GM21381 (cell line): ENCODE data around the gene HAO2.
"Not testable (repeated sequence)": the region's sequence is repeated elsewhere in the genome, so short reads cannot be mapped to it uniquely, and the experiment has no call there.

Experiments
- ATAC-seq: cut with Tn5 transposase; IDR thresholded peaks from one replicate; pipeline ENCODE4 v1.9.1; 2021; ENCODE audit warnings: mild to moderate bottlenecking, moderate library complexity; ENCODE audit not compliant: unreplicated experiment

The HAO2 gene

DNA sequence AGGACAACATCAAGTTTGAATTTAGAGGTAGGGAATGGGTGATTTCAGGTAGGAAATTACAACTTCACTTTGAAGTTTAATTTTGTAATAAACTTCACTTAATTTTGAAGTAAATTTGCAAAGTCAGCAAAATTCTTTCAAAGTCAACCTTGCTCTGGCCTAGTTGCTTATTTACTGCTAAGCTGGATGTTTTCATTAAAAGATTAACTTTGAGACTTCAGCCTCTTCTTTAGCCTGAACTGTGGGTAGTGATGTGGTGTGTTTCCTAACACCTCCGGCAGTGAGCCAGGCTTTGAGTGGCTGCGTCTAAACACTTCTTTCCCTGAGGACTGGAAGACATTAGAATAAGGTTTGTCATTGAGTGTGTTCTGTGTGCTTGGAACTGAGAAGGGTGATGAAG is at the start of gene HAO2:
HAO2 (plus strand) TSS at position 232 of the 400 bp plus-strand sequence. CDS start 12,301 bp downstream, outside the sequence.
- no peak for ATAC-seq

DNA sequence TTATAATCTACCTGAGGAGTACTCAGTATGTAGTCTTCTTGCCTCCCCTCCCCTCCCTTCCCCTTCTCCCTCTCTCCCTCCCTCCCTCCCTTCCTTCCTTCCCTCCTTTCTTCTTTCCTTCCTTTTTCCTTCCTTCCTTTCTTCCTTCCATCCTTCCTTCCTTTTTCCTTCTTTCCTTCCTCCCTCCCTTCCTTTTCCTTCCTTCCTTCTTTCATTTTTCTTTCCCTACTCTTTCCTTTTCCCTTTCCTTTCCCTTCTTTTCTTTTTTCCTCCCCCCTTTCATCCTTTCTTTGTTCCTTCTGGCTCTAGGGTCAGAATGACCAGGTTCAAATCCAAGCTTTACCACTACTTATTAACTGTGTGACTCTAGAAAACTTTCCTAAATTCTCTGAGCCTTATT is 48.5 kb upstream of the HAO2 start:
- ATAC-seq: no peak

DNA sequence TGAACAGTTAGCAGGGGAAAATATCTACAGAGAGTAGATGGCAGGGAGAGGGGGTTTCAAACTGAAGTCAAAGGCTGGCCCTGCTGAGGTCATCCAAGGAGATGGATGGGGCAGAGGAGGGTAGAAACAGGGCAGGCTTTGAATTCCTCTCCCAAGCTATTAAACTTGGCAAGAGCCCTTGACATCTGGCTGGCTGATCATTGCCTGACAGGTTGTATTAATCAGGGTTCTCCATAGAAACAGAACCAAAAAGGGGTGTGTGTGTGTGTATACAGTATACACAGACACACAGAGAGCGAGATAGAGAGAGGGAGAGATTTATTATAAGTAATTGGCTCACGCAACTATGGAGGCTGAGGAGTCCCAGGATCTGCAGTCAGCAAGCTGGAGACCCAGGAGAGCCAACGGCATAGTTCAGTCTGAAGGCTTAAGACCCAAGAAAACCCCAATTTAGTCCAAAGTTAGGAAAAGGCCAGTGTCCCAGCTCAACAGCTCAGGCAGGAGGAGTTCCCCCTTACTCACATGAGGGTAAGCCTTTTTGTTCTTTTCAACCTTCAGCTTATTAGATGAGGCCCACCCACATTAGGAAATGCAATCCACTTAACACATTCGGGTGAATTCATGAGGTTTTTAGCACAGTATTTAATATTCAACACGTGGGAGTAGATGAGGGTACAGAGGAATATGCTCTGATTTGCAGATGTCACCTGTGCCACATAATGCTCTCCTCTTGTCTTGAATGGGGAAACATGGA is 46.7 kb upstream of the HAO2 start:
- ATAC-seq: no peak

DNA sequence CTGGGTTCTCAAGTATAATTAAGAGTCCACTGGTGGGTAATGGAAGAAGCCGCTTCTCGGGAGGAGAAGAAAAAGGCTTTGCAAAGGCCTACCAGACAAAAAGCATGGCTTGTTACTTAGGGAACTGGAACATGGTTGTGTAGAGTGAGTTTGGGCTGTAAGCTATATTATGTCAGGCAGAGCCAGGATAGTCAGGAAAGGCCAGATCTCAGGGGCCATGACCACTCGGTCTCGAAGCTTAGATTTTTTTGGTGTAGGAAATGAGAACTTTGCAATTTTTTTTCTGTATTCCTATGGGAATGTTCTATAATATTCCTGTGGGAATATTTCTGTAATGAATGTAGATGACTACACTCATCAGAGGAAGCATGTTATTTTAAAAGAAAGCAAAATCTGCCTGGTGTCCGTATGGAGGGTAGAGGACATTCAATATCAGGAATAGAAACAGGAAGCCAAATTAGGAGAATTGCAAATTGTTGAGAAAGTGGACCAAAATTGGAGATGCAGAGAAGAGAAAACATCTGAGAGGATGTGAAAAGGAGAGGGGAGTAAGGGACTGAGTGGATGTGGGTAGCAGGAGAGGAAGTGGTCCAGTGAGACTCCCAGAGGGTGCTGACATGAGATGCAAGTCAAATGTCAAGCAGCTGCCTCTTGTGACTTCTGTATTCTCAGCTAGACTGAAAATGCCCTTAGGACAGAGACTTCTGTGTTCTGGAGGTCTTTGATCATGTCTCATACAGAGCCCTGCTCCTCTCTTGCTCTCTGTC is 45.2 kb upstream of the HAO2 start:
- ATAC-seq: peak; percentile 83

DNA sequence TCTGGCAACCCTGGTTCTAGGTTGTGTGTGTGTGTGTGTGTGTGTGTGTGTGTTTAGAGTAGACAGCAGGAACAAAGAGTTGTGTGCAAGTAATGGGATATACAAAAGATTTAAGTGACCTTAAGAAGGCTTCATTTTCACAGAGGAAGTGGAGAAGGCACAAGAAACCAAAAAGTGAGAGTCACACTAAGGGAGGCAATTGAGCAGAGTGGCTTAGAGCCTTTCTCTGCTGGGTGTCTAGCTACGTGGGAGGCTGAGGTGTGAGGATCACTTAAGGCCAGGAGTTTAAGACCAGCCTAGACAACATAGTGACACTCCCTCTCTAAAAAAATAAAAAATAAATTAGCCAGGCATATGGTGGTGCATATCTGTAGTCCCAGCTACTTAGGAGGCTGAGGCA is 44.4 kb upstream of the HAO2 start:
- ATAC-seq: peak; percentile 35

DNA sequence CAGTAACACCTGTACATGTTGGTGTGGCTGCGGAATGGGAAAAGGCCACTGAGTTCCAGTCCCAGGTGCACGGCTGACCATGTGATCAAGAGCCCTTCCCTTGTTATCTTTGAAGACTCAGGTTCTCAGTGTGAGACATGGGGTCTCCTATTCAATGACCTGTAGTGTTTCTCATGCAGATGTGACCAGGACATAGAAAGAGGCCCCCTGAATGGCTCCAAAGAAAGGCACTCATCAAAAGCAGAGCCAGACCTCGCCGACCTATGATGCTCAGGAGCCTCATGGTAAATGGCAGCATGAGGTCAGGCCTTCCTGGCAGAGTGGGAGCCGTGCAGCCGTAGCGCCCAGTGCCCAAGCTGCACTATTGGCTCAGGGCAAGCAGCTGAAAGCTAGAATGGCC is 42.3 kb upstream of the HAO2 start:
- no peak for ATAC-seq

DNA sequence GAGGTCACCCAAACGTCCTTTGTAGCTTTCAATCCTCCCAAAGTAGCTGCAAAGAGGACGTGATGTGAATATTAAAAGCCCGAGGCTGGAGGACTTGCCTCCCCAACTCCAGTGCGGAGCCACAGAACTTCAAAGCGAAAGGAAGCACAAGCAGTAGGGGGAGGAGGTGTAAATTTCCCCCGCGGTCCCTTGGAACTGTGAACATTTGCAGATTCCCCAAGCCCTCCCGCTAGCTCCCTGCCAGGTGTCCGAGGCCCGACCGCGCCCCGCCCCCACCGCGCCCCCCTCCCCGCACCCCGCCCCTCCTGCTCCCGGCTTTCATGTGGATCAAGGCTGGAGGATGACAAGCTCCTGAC is 41.5 kb upstream of the HAO2 start:
- ATAC-seq: no peak

DNA sequence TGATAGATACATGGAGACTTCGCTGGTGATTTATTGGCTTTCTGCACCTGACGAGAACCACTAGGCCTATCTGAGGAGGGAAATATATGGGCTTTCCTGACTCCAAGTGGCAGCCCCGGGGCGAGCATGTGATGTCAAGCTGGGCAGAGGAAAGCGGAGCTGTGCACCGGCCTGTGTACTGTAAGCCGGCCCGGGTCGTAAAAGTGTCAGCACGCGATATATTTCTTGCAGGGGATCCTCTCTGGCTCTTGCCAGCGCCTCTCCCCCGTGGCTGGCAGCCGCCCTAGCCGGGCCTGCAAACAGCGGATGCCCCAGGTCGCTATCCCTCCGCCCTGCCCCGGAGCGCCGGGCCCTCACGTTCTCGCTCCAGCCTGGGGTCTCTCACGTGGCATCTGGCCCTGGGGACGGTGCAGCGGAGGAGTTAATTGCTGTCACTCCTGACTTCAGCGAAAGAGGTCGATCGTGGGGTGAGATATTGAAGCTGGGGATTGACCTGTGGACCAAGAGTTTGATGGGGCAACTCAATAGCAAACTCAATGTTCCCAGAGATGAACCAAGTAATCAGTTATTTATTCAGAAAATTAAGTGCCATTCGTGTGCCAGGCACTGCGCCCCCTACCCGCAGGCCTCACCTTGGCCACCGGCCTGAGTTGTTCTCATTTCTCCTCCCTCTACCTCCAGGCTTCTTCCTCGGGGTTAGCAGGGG is 41.0 kb upstream of the HAO2 start:
- ATAC-seq: no peak

DNA sequence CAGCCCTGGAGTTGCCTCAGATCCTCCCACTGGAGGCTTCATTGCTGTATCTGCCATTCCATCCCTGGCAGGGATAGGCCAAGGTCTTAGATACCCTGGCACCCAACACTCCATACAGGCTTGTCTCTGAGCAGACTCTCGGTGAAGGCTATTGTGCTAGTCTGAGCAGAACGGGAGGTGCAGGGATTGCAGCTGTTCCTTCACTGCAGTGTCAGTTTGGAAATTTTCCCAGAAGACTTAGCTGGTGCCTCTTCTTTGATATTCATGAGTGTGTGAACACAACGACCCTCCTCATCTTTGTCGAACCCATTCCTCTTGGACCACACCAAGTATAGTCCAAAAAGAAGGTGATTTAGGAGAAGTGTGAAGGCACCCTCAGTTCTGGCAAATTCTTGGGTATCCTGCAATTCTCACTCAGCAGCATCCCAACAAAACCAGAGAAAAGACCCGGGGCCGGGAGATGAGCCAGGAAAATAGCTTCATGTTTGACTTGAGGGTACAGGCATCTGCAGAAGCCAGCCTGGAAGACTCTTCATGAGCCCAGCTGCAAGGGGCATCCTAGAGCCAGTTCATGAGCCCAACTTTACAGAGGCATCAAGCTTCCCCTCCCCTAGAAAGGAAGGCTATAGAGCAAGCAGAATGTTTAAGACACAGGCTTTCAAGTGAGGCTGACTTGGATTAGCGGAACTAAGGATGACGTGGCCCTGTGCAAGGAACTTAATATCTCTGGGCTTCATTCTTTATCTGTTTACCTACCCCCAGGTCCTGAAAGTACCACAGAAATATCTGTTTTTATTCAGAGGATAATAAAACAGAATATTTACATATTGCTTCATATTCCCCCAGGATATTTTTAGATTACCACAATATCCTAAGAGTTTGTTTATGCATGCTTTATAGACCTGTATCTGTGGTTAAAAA is 38.8 kb upstream of the HAO2 start:
- no peak for ATAC-seq

DNA sequence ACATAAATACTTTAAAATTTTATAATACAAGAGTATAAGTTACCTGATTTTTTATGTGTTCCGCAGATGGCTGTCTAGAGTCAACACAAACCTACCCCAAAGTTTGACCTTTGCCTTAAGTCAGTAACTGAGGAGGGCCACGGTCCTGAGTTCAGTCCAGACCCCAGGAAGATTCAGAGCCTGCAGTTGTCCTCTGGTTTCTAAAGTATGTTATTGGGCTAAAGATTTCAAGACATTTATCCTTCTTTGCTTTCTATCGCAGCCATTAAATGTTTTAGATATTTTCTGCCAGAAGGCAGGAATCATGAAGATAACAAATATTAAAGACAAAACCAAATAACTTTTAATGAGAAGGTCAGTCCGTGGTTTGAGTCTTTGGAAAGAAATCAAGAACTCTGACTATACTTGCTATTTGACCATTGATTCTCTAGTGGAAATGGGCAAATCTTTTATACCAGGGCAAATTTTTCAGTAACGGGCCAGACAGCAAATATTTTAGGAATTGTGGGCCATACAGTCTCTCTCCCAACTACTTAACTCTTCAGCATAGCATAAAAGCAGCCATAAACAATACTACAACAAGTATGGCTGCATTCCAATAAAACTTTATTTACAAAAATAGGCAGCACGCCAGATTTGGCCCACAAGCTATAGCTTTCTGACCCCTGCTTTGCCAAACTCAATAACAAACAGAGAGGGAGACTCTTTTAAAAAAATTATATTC is 38.0 kb upstream of the HAO2 start:
- no peak for ATAC-seq

DNA sequence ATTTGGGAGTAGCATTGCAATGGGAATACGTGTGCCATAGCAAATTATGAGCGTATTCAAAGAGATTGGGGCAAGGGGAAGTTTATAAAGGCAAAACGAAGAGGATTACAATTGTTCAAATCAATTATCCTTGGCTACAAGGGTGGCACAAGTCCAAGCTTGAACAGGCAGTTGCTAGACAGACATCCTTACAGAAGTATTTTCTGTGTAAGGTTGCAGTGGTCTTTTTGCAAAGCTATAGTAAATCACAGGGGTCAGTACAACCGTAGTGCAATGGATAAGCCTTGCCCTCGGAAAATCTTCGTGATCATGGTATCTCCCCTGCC is 37.4 kb upstream of the HAO2 start:
- ATAC-seq: no peak

DNA sequence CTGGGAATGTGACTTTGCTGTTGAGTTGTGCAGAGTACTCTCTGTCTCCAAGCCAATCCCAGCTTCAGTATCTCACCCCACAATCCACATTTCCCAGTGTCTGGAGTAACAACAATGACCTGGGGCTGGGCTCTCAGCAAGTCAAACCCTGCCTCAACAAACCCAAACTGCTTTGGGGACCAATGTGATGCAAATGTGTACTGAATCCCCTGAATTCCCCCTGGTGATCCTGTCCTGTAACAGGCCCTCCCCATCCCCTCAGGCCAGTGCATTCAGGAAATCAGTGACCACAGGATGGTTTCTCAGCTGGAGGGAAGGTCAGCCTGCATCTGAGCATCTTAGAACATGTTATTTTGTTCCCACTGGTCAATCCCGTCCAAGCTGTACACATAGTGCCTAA is 36.7 kb upstream of the HAO2 start:
- ATAC-seq: no peak

DNA sequence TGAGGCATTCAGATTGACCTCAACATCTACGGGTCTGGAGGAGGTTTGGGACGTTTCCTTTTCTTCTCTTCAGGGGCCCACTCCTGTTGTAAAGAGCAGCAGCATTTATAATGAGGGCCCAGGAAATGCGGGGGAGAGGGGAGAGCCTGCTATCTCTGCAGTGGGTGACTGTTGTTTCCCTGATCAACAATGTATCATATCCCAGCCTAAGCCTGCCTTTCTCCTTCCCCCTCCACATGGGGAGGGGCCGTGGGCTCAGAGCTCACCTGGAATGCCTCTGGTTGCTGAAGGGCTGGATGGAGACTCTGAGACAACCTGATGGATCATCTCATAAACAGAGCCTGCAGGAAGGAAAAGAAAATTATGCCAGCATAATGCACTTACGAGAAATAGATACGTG is 36.0 kb upstream of the HAO2 start:
- no peak for ATAC-seq

DNA sequence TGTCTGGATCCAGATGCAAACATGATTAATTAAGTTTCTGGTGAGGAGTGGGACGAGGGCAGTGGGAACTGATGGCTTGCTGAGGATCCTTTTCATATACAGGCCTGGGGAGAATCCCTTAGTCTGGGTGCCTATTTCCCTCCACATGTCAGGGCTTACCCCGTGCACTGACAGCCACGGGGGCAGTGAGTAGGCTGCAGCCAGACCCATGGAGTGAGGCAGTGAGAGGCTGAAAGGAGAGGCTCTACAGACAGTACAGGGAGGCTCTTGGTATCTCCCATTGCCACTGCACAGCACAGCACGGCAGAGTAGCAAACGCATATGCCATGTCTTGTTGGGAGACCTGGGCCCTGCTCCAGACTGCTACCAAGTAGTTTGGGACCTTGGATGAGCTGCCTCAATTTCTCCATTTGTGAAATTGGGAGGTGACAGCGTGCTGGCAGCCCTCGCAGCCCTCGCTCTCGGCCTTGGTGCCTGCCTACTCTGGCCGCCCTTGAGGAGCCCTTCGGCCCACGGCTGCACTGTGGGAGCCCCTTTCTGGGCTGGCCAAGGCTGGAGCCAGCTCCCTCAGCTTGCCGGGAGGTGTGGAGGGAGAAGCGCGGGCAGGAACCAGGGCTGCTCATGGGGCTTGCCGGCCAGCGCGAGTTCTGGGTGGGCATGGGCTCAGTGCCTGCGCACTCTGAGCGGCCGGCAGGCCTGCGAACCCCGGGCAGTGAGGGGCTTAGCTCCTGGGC is 35.3 kb upstream of the HAO2 start:
- no peak for ATAC-seq

DNA sequence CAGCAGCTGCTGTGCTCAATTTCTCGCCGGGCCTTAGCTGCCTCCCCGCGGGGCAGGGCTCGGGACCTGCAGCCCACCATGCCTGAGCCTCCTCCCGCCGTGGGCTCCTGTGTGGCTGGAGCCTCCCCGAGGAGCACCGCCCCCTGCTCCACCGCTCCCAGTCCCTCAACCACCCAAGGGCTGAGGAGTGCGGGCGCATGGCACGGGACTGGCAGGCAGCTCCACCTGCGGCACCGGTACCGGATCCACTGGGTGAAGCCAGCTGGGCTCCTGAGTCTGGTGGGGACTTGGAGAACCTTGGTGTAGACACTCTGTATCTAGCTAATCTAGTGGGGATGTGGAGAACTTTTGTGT is 34.7 kb upstream of the HAO2 start:
- ATAC-seq: not testable (repeated sequence)

DNA sequence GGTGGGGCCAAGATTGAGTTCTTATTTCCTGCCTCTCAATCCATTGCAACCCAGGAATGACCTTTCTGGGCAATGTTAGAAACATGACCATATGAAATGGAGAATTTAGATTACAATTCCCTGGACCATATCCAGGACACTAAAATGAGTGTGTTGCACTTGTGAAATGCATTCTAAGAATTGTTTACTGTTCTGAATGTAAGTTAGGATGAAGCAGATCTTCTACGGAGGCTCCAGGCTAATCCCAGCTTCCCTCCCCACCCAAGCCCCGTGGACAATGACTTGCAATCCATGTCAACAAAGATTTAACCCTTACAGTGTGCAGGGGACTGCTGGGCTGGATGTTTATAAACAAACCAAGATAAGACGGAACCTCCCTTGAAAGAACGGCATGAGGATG is 31.7 kb upstream of the HAO2 start:
- no peak for ATAC-seq

DNA sequence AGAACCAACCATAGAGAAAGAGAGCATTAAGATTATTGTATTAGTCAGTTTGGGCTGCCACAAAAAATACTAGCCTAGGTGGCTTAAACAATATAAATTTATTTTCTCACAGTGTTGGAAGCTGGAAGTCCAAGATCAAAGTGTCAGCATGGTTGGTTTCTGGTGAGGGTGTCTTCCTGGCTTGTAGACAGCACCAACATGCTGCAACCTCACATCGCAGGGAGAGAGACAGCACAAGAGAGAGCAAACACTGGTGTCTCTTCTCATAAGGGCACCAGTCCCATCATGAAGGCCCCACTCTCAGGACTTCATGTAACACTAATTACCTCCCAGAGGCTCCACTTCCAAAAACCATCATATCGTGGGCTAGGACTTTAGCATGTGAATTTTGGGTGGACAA is 30.6 kb upstream of the HAO2 start:
- ATAC-seq: no peak

DNA sequence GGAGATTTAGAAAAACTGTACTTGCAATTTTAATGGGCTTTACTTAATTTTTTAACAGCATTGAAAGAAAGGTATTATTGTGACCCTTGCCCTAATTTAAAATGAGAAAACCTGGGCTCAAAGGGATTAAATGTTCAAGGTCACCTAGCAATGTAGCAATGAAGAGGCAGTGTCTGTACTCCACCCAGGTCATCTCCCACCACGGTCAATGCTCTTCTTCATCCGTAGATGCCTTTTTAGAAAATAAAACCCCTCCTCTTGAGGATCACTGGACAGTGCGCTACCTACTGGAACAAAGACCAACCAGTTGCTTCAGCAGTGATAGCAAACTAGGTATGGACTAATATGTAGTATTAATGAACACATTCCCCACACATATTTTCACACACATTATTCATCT is 29.8 kb upstream of the HAO2 start:
- no peak for ATAC-seq

DNA sequence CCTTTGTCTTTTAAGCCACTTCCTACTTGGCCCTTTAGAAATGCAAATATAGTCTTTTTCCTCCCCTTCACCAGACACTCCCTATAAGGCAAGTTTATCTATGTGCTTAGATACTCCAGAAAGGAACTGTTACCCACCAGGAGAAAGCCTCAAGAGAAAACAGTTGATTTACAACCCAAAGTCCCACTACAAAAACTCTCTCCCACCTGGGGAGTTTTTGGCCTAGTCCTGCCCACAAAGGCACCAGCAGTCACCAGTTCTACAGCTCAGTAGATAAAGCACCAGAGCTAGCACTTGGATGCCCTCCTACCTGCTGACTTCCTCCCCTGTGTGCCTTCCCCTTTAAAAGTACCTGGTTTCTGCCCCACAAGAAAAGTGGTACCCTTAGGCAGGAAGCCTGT is 27.7 kb upstream of the HAO2 start:
- ATAC-seq: no peak
